Neural cell (in vitro differentiated cells): ENCODE results near the gene TFAM. TPM values are rescaled to one million over a fixed set of nuclear protein-coding genes. Genes with fewer than 3 reads are reported as not detected.

Experiments used
- H2AFZ ChIP-seq: fragments of 200-600, 300-800 bp; sonication (generic), shearing (Covaris generic); 2 replicates; pipeline ENCODE4 v1.6.0; 2014; ENCODE audit warnings: low read depth, mild to moderate bottlenecking, antibody characterized with exemption, low read length, moderate library complexity
- H3F3A ChIP-seq: fragments of 200-600 bp; shearing (Covaris generic); 2 replicates; pipeline ENCODE4 v1.6.1; 2016; ENCODE audit warnings: mild to moderate bottlenecking, moderate library complexity, mixed read lengths, antibody characterized with exemption, low read length; ENCODE audit not compliant: insufficient read depth, poor library complexity, severe bottlenecking
- H3K27ac ChIP-seq: fragments of 200-600, 300-800 bp; sonication (generic), shearing (Covaris generic); 2 replicates; pipeline ENCODE4 v1.5.1; 2014; ENCODE audit warnings: mild to moderate bottlenecking, low read length, moderate library complexity
- H3K27me3 ChIP-seq: fragments of 300-800, 200-600 bp; sonication (generic), shearing (Covaris generic); 2 replicates; pipeline ENCODE4 v1.6.0; 2014; ENCODE audit warnings: mild to moderate bottlenecking, low read depth, low read length, moderate library complexity; ENCODE audit not compliant: insufficient read depth
- H3K36me3 ChIP-seq: fragments of 300-800, 200-600 bp; sonication (generic), shearing (Covaris generic); 2 replicates; pipeline ENCODE4 v1.5.1; 2014; ENCODE audit warnings: mild to moderate bottlenecking, antibody characterized with exemption, low read length, moderate library complexity; ENCODE audit not compliant: insufficient read depth
- H3K4me2 ChIP-seq: fragments of 300-800, 200-600 bp; sonication (generic), shearing (Covaris generic); 2 replicates; pipeline ENCODE4 v1.6.0; 2014; ENCODE audit warnings: mild to moderate bottlenecking, low read length
- H3K4me3 ChIP-seq: fragments of 300-800, 200-600 bp; sonication (generic), shearing (Covaris generic); 2 replicates; pipeline ENCODE4 v1.5.1; 2014; ENCODE audit warnings: mild to moderate bottlenecking, low read length, moderate library complexity
- H3K79me2 ChIP-seq: fragments of 200-600 bp; shearing (Covaris generic); replicated peaks from 2 replicates; pipeline ENCODE4 v1.6.0; 2014; ENCODE audit warnings: mild to moderate bottlenecking, low read length, moderate library complexity; ENCODE audit not compliant: insufficient read depth
- H3K9ac ChIP-seq: fragments of 300-800, 200-600 bp; sonication (generic), shearing (Covaris generic); 2 replicates; pipeline ENCODE4 v1.6.1; 2016; ENCODE audit warnings: mild to moderate bottlenecking, low read length, mixed read lengths
- H3K9me2 ChIP-seq: fragments of 200-600 bp; shearing (Covaris generic); 2 replicates; pipeline ENCODE4 v1.6.1; 2016; ENCODE audit warnings: mild to moderate bottlenecking, low read length, mixed read lengths; ENCODE audit not compliant: insufficient read depth
- H3K9me3 ChIP-seq: fragments of 200-600, 300-800 bp; sonication (generic), shearing (Covaris generic); 2 replicates; pipeline ENCODE4 v1.6.1; 2016; ENCODE audit warnings: mild to moderate bottlenecking, mixed run types, low read length, moderate library complexity, mixed read lengths
- H4K20me1 ChIP-seq: fragments of 200-600 bp; shearing (Covaris generic); 2 replicates; pipeline ENCODE4 v1.6.1; 2016; ENCODE audit warnings: mild to moderate bottlenecking, mixed run types; ENCODE audit not compliant: insufficient read depth
- CTCF ChIP-seq: fragments of 450-650 bp; IDR thresholded peaks from 2 replicates; pipeline ENCODE4 v1.5.1; 2014; ENCODE audit warnings: antibody characterized with exemption, mild to moderate bottlenecking, moderate library complexity; ENCODE audit not compliant: poor library complexity, severe bottlenecking
- EP300 ChIP-seq: fragments of 450-650 bp; conservative IDR thresholded peaks from 2 replicates; pipeline ENCODE4 v1.6.1; 2014; ENCODE audit warnings: antibody characterized with exemption, mild to moderate bottlenecking, moderate library complexity; ENCODE audit not compliant: poor library complexity, severe bottlenecking
- EZH2 ChIP-seq: fragments of 200-600, 300-800 bp; shearing (Covaris generic), sonication (generic); IDR thresholded peaks from 2 replicates; pipeline ENCODE4 v1.6.1; 2014; ENCODE audit warnings: antibody characterized with exemption, low read length, borderline replicate concordance, mild to moderate bottlenecking; ENCODE audit not compliant: insufficient read depth, poor library complexity, severe bottlenecking
- MXI1 ChIP-seq: fragments of 450-650 bp; conservative IDR thresholded peaks from 2 replicates; pipeline ENCODE4 v1.6.1; 2014; ENCODE audit warnings: antibody characterized with exemption, mild to moderate bottlenecking; ENCODE audit not compliant: poor library complexity, severe bottlenecking
- POLR2AphosphoS5 ChIP-seq: IDR thresholded peaks from 2 replicates; pipeline ENCODE4 v1.6.1; 2012
- RAD21 ChIP-seq: fragments of 450-650 bp; conservative IDR thresholded peaks from 2 replicates; pipeline ENCODE4 v1.6.1; 2014; ENCODE audit warnings: antibody characterized with exemption, mild to moderate bottlenecking, moderate library complexity
- REST ChIP-seq: IDR thresholded peaks from 2 replicates; pipeline ENCODE4 v1.6.1; 2012; ENCODE audit warnings: borderline replicate concordance
- SMC3 ChIP-seq: fragments of 450-650 bp; conservative IDR thresholded peaks from 2 replicates; pipeline ENCODE4 v1.6.1; 2014; ENCODE audit warnings: antibody characterized with exemption, mild to moderate bottlenecking, moderate library complexity; ENCODE audit not compliant: poor library complexity
- TAF1 ChIP-seq: IDR thresholded peaks from 2 replicates; pipeline ENCODE4 v1.6.1; 2012; ENCODE audit warnings: low read depth
- polyA plus RNA-seq: library from polyadenylated mRNA; depleted of rRNA; stranded (reverse); fragments of >200 nt; gene quantifications from 2 replicates; pipeline ENCODE4 v1.2.3, GENCODE V29; 2014

Gene TFAM
- polyA plus RNA-seq, 1 donor from 2014 or later, result 27.2 TPM

GRCh38 chr10:58409956-58410610, 24.9 kb downstream of the TFAM start:
- TF ChIP-seq RAD21, result no peak
- TF ChIP-seq CTCF, result no peak
- TF ChIP-seq EP300, result no peak
- no peak for TF ChIP-seq POLR2AphosphoS5
- no peak for TF ChIP-seq EZH2
- no peak for TF ChIP-seq REST
- no peak for TF ChIP-seq MXI1
- Histone ChIP-seq H3K9ac (no peak overlapping the region), H3K79me2 (no peaks in the 10 kb centered on the region), H4K20me1 (no peaks in the 10 kb centered on the region), H3K27me3 (no peaks in the 10 kb centered on the region), H3K36me3 (no peaks in the 10 kb centered on the region), H3K9me3 (no peaks in the 10 kb centered on the region), H3K27ac (no peak overlapping the region), H3K4me2 (no peak overlapping the region), H3F3A (no peaks in the 10 kb centered on the region), H2AFZ (no peak overlapping the region), H3K4me3 (no peak overlapping the region), H3K9me2 (no peaks in the 10 kb centered on the region)

GRCh38 chr10:58412502-58412961, 27.3 kb downstream of the TFAM start:
- Histone ChIP-seq H4K20me1 (no peaks in the 10 kb centered on the region), H3K9ac (no peak overlapping the region), H3K4me3 (no peak overlapping the region), H3K9me3 (no peaks in the 10 kb centered on the region), H3K9me2 (no peaks in the 10 kb centered on the region), H3K36me3 (no peaks in the 10 kb centered on the region), H3K27ac (no peak overlapping the region), H3F3A (no peaks in the 10 kb centered on the region), H3K79me2 (no peaks in the 10 kb centered on the region), H3K4me2 (no peak overlapping the region), H2AFZ (no peak overlapping the region), H3K27me3 (no peaks in the 10 kb centered on the region)
- no peak for TF ChIP-seq SMC3
- no peak for TF ChIP-seq REST
- no peak for TF ChIP-seq EZH2
- TF ChIP-seq CTCF, result no peak
- no peak for TF ChIP-seq TAF1
- TF ChIP-seq RAD21, result no peak
- TF ChIP-seq POLR2AphosphoS5, result no peak
- no peak for TF ChIP-seq MXI1
- TF ChIP-seq EP300, result no peak
